GM19395 (cell line): ENCODE measurements around the gene CCDC92B.

Experiments
- ATAC-seq: cut with Tn5 transposase; IDR thresholded peaks from one replicate; pipeline ENCODE4 v1.9.1; 2021; ENCODE audit warnings: mild to moderate bottlenecking, moderate library complexity; ENCODE audit not compliant: unreplicated experiment

CCDC92B gene

GRCh38 chr17:2723505-2723996, 25.9 kb downstream of the CCDC92B start:
- no peak for ATAC-seq

- no peak for ATAC-seq
These were observed 26.8 kb downstream of the CCDC92B start for GRCh38 chr17:2722611-2723010.

DNA sequence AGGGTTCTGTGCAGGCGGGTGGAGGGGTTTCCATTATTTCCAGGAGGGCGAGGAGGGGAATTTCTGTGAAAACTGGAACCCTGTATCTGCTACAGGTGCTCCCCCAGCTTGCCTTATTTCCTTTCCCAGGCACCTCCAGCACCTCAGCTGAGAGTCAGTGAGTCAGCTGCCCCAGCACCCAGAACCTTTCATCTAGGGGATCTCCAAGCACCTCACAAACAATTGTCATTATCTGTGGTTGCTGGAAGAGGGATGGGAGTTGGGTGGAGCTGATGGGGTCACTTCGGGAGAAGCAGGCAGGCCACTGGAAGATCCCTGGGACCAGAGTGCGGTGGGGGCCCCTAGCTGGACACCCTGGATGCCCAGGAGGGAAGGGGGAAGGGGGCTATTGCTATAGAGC, 27.8 kb downstream of the CCDC92B start:
- ATAC-seq = no peak

GRCh38 chr17:2719861-2720260, 29.6 kb downstream of the CCDC92B start:
- ATAC-seq = no peak

- no peak for ATAC-seq
These were observed 31.1 kb downstream of the CCDC92B start for GRCh38 chr17:2718150-2718938.

DNA sequence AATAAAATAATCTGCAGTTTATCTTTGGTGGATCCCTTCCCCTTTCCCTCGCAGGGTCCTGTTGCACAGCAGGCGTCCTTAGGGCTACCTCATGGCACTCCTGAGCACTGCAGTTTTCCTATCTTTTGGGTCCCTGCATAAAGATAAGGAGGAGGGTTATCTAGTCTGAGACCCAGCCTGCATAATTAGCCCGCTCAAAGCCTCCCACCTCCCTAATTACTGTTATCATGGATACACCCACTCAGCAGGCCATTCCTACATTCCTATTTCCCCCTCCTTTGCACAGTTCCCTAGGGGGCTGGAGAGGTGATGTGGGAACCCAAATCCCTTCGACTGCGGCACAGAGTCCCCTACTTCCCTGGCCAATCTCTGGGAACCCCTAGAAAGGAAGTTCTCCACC, 32.8 kb downstream of the CCDC92B start:
- ATAC-seq = no peak

DNA sequence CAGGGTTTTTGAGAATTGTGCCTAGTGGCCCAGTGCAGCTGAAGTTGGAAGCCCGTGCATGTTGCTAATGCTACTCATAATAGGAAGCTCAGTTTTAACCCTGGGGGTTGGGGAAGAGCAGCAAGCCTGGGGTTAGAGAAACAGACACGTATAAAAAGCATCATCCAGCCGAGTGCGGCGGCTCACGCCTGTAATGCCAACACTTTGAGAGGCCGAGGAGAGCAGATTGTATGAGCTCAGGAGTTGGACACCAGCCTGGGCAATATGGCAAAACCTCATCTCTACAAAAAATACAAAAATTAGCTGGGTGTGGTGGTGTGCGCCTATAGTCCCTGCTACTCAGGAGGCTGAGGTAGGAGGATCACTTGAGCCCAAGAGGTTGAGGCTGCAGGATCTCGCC, 35.6 kb downstream of the CCDC92B start:
- no peak for ATAC-seq

- no peak for ATAC-seq
These were observed 37.0 kb downstream of the CCDC92B start for GRCh38 chr17:2712300-2713043.

- ATAC-seq = peak; percentile 69
These were observed 37.7 kb downstream of the CCDC92B start, which contains the start of gene CLUH for GRCh38 chr17:2711608-2712299. Gene CLUH (minus strand): TSS chr17:2711764. CDS start chr17:2711661, 103 bp downstream.

DNA sequence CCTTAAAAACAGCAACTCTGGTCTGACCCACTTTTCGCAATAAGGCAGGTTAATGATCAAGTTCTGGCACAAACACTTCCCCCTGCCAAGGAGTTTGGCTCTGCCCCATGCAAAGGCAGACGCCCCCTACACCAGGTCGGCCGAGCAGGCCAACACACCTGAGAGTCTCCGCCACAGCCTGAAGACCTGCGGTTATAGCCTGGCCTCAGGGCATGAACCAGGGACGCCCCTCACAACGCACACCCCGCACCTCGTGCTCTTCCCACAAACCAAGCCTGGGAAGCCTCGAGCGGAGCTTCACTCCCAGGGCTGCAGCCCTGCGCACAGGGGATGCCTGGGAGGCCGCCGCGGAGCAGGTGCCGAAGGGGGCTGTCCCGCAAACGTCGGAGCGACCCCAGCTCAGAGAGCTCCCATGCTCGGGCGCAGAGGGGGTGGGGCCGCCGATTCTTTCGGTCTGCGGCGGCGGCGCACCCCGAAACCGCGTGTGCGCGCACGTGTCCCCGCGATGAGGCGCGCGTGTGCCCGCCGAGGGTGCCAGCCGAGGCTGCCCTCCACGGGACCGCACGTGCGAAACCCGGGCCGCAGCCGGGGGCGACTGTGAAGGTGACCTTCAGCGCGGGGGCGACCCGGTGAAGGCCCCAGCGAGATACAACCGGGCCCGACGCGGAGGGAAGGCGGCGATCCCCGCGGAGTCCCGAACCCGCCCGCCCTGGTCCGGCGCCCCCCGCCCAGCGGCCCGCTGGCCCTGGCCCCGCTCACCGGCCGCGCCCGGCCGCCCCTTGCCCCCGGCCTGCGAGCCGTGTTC, 38.4 kb downstream of the CCDC92B start:
- ATAC-seq = peak; percentile 16

- no peak for ATAC-seq
These were observed 39.2 kb downstream of the CCDC92B start for GRCh38 chr17:2710071-2710802.

GRCh38 chr17:2709183-2709661, 40.2 kb downstream of the CCDC92B start:
- ATAC-seq = no peak

DNA sequence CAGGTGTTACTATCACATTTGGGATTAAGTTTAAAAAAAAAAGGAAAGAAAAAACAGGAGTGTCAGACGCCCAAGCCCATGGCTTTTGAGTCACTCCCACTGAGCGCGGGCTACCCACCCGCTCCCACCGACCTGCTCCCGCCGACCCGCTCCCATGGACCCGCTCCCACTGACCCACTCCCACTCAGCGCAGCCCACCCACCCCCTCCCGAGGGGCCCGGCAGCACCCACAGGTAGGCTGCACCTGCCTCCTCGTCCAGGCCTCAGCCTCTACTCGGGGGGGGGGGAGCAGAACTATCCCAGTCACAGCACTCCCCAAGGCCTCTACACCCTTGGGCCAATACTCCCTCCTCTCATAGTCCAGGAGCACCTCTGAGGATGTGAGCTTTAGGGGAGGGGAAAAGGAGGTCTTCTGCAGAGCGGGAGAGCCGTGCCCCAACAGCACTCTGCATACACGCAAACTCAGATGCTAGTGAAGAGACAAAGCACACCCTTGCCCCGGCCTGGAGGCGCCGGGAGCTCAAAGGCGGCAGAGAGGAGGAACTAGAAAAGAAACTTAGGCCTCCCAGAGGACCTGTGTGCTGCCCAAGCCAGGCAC, 40.8 kb downstream of the CCDC92B start:
- ATAC-seq = no peak

DNA sequence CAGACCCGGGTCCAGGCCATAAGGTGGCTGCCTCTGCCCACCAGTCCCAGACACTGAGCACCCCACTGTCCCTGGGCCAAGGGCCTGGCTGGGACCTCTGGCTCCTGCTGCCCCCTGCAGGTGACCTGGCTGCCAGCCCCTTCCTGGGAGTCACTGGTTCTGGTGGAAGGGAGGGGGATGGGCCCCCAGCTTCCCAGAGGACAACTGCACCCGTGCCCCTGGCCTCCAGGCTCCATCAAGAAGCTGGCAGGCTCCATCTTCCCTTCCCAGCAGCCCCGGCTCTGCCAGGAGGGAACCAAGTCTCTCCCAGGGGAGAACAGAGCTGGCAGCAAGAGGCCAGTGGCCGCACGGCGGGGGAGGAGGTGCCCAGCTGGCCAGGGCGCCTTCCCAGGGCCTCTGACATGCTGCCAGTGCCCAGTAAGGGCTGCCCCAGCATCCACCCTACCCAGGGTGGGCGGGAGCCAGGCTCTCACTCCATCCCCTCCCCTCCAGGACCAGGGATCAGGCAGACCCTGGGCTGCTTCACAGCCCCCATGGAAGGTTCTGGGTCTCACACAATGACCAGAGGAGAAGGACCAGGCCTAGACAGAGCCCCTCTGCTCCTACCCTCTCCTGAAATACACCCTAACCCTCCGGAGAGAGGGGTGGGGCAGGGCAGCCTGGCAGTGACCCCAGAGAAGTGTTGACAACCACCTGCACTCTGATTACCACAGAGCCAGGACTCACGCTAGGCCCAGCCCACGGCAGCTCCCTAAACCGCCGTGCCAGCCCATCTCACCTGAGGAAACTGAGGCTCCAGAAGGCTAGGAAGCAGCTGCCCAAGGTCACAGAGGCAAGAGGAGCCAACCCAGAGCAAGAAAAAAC, 41.5 kb downstream of the CCDC92B start:
- ATAC-seq = no peak

GRCh38 chr17:2706911-2707510, 42.4 kb downstream of the CCDC92B start:
- no peak for ATAC-seq

GRCh38 chr17:2705888-2706795, 43.3 kb downstream of the CCDC92B start:
- no peak for ATAC-seq

DNA sequence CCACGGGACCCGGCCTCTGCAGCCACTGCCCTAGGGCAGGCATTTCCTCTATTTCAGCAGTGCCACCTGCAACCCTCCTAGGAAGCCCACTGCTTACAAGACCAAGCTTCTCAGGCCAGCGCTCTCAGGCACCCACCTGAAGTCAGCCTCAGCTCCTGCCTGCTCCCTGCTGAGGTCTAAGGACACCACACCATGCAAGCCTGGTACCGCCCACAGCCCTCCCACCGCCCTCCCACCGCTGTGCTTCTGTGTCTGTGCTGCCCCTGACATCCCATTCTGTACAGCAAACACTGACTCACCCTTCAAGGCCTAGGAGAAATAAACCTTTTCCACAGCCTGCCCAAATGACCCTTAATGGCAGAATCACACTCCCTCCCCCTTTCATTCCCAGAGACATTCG, 44.2 kb downstream of the CCDC92B start:
- ATAC-seq = no peak
